Stimulated activated CD8-positive, alpha-beta memory T cell treated with anti-CD3 and anti-CD28 coated beads, Interleukin-15, amount 100 ng/mL, for 4 hours (primary cell): ENCODE data around the gene TMED8.

Experiments used
- DNase-seq, 2 donors: peaks; one replicate each; pipeline ENCODE4 v3.0.0-alpha.2; 2020; ENCODE audit warnings: low read depth in 2 of 2

The TMED8 gene

DNA sequence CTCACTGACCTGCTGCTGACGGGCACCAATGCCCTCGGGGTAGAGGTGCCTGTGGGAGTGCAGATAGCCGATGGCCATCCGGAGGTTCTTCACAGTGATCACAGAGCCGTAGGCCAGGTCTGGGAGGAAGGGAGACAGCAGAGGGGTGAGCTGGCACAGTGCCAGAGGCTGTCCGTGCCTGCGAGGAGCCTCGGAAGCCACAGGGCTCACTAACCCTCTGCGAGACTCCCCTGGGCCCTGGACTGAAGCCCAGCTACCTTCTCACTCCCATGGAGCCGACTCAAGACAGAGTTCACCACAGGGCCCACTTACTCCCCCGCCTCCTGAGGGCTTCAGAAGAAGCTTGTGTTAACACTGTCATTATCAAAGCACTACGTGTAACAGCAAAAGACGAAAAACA lies 80.7 kb downstream of the TMED8 start:
- no peak for DNase-seq

DNA sequence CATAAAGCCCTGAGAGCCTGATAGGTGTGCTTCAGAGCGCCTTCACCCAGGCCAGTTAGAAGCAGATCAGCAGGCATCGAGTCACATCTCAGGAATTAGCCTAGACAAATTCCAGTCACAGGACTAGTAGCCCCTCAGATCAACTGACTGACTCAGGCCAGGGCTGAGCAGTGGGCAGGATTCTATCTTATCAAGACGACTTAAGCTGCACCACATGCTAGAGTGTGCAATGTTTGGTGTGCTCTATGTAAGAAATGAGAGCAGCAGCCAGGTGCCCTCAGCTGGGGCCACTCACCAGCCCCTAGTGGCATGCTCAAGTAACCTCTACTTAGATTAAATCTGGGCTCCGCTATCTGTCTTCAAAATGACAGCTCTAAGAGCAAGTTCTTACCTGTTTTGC lies 86.2 kb downstream of the TMED8 start:
- no peak for DNase-seq

- no peak for DNase-seq
These were observed 90.3 kb downstream of the TMED8 start for GRCh38 chr14:77286576-77286975.
